Pons (tissue), 1 donor: ENCODE measurements around the gene LOXHD1.

Experiments used
- DNase-seq: peaks from one replicate; pipeline ENCODE4 v3.0.0-alpha.2; 2016; ENCODE audit warnings: low spot score

Gene LOXHD1

DNA sequence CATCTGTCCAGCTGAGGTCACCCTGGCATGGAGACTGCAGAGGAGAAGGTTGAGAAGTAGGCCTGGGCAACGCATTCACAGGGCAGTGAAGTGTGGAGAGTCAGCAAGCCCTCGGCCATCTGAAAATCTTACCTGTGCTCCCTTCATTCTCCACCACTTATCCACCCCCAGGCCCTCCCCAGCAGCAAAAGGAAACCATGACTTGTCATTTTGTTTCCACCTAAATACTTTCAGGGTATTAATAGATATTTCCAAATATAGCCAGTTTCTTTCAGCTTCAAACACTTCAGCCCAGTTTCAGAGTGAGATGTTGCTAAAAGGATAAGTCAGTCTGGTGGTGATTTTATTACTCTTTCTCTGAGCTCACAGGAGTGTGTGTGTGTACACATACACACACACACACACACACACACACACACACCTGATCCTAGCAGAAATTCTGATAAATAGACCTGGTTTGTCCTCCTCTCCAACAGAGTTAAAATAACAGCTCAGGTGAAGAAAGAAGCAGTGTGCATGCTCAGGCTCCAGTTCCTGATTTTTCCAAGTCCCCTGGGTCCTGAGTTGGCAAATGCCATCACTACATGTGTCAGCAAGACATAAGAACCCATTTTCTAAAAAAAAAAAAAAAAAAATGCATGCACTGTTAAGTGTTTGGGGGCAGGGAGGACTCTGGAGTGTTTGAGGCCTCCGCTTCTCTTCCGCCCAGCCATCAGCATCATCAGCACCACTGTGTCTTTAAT, 82.8 kb downstream of the LOXHD1 start:
- DNase-seq = no peak

DNA sequence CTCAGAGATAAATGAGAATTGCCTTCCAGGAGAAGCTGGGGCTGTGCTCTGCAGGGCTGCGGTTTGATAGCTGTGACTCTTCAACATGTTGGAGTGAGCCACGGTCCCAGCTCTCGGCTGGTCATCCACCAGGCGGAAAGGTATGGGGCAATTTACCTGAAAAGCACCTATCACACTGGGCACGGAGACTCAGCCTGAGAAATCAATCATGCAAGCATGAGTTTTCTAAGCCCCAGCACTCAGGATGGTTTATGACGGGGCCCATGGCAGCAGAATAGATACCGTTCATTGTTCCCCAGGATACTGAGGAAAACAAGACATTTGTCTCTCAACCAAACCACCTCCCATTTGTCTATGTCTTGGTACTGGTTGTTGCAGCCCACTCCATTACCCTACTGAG, 83.9 kb downstream of the LOXHD1 start:
- no peak for DNase-seq

DNA sequence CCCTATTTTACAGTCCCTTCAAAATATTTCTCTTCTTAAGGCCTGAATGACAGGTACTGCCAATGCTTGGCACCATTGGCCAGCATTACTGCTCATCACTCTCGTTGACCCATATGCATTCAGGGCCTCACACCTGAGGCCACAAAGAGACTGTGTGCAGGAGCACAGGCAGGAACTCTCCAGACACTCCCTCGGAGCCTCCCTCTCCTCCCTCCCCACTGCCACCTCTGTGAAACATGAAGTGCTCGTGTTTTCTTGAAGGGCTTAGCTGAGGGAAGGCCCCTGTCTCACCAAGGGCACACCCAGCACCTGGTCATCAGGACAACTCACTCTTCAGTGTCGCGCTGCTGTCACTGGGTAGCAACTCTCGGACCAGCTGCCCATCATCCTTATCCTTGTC, 85.3 kb downstream of the LOXHD1 start:
- DNase-seq = no peak

DNA sequence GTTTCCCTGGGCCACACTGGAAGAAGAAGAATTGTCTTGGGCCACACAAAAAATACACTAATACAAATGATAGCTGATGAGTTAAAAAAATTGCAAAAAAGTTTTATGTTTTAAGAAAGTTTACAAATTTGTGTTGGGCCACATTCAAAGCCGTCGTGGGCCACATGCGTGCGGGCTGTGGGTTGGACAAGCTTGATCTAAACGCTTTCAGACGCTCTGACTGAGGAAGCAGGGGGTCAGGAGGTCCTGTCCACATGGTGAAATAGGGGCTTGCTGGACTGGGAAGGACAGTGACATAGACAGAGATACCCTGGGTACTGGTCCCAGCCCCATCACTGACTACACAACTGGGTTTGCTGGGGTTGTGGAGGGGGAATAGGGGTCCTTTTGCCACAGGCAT, 86.4 kb downstream of the LOXHD1 start:
- DNase-seq = no peak

DNA sequence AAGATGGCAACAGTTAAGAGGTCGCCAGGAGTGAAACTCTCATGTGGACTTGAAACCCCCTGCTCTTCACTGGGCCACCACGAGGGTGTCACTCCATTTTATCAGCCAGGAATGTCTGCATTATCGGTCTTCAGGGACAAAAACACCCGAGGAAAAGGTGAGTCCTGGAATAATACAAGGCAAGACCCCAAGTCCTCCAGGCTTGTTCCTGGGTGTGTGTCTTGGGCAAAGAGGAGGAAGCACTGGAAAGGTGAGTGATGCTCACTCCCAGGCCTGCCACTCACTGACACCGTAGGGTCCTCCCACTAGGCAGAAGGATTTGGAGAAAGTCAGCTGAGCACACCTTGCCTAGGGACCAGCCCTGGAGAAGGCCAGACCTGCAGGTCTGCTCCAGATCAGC, 86.9 kb downstream of the LOXHD1 start:
- no peak for DNase-seq

DNA sequence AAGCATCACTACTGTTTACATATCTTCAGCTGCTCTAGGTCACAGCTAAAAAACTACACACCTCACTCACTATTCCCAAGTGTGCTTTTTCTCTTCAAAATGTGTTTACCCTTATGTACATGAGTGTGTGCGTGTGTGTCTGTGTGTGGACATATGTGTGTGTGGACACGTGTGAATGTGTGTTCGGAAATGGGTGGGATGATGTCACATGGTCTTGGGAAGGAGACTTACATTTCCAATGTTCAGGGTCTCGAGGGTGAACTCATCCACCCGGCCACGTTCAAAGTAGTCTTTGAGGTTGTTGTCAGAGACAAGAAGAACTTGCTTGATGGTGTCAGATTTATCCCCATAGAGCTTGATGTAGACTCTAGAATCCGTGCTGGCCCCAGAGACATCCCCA, 87.8 kb downstream of the LOXHD1 start:
- DNase-seq = no peak

DNA sequence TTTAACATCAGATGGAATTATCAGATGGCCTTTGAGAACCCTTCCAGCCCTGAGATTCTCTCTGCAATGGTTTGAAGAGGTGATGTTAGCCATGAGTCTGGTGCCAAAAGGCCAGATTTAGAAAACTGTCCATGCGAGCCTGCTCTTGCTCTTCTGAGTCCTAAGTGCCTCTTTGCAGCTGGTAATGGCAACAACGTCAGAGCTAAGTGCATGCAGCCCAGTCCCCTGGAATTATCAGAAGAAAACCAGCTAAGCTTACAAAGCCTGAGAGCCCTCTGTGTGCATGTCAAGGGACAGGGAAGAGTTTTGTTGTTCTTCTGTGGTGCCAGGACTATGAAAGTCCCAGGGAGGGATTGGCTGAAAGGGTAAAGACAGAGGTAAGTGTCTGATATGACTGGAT, 89.8 kb downstream of the LOXHD1 start:
- DNase-seq = no peak

DNA sequence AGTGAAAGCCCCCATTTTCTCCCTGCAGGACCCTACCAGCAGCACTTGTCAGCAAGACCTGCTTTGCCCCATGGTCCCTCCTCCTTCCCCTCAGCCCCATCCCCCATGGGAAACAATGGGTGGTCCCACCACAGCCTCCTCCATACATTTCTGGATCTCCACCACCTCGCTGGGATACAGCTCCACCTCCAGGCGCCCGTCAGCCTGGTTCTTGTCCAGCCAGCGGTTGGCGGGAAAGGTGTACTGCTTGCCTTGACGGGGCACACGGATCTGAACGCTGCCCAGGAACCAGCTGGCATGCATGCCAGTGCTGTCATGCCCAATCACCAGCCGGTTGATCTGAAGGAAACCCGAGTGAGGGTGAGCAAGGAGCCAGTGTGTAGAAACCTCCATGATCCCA, 90.9 kb downstream of the LOXHD1 start:
- DNase-seq = no peak

DNA sequence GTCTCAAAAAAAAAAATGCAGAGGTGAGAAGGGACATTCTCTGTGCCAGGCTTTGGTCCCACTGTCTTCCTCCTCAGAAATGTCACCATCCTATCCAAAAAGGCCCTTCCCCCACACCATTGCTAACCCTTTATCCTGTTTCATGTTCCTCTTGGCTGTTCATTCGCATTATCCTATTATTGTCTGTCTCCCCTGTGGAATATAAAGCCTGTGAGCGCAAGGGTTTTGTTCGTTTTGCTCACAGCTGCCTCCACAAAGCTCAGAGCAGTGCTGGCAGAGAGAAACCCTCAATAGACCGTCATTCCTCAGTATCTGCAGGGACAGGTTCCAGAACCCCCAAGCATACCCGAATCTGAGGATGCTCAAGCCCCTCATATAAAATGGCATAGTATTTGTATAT, 91.8 kb downstream of the LOXHD1 start:
- no peak for DNase-seq

DNA sequence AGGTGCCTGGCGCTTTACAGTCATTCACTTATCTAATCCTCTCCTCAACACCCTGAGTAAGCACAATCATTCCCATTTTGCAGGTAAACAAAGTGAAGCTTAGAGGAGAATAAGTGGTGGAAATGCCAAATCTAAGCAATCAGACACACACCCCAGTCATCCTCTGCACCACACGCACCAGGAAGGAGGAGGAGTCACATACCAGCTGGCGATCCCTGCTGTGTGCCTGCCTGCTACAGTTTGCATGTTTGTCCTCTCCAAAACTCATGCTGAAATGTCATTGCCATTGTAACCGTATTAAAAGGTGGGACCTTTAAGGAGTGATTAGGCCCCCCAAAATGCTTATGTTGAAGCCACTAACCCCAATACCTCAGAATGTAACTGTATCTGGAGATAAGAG, 93.7 kb downstream of the LOXHD1 start:
- no peak for DNase-seq

DNA sequence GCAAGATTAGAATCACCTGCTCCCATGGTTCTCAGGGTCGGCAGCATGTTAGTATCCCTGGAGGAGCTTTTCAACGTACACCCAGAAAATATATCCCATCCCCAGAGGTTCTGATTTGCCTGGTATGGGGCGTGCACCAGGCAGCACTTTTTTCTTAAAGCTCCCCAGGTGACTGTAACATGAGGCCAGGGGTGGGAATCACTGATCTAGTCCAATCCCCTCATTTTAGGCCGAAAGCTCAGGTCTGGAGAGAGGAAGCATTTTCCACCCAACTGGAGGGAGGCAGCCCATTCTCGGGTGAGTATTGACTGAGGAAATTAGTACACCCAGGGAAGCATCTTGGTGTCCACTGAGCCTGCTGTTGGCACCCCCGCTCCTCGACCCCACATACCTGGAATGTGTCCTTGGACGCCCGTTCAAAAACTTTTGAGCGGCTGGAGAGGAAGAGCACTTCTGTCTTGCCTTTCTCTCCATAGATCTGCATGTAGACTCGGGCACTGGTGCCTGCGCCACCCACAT, 94.3 kb downstream of the LOXHD1 start:
- no peak for DNase-seq

DNA sequence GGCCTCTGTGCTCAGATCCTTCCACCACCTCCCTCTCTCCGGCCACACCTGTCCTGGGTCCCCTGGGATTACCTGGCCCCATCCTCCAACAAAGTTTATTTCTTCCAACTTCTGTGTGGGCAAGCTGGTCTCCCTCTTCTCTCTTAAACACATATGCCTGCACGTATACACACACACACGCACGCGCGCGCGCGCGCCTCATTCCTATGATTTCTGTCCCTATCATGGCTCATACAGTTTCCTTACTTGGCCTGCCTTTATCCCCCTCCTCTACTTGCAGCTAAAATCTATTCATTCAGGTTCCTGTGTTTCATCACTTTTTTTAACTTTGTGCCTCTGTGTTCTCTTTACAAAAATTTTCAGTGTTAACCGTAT, 96.4 kb downstream of the LOXHD1 start:
- DNase-seq = no peak

DNA sequence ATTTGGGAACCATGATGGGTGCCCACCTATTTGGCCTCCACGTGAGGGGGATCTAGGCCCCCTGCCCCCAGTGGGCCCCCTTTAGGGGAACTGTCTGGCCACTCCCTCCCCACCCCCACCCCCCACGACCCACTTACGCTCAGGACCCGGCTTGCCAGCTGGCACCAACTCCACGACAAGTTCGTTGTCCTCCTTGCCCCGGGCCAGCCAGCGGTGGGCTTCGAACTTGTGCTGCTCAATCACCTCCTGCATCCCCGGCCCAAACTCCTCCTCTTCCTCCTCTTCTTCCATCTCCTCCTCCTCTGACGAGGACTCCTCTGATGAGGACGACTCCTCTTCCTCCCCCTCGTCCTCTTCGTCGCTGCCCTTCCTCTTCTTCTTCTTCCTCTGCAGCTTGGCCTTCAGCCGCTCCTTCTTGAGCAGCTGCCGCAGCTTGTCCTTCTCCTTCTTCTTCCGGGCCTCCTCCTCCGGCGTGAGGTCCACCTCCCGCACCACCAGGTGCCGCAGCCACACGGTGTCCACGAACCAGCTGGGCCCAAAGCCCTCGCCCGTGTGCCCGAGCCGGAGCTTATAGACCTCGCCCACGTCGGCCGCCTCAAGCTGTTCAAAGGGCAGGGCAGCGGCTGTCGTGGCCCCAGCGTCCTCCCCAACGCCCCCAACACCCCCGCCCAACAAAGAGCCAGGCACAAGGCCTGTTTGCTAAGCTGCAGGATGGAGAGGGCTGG, 96.9 kb downstream of the LOXHD1 start:
- no peak for DNase-seq

DNA sequence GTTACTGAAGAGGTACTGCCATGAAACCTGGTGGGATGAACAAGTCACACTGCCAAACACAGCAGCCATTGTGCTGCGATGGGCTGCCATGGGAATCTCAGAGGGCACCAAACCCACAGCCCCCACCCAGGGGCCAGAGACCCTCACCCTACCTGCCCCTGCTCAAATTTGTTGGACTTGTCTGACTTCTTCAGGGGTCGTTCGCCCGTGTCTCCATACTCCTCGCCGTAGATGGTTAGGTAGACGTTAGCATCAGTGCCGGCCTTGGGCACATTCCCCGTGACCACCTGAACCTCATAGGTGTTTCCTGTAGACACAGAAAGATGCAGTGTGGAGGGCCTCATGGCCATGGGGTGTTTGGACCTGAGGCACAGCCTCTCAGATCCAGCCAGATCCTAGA, 97.7 kb downstream of the LOXHD1 start:
- DNase-seq = no peak

DNA sequence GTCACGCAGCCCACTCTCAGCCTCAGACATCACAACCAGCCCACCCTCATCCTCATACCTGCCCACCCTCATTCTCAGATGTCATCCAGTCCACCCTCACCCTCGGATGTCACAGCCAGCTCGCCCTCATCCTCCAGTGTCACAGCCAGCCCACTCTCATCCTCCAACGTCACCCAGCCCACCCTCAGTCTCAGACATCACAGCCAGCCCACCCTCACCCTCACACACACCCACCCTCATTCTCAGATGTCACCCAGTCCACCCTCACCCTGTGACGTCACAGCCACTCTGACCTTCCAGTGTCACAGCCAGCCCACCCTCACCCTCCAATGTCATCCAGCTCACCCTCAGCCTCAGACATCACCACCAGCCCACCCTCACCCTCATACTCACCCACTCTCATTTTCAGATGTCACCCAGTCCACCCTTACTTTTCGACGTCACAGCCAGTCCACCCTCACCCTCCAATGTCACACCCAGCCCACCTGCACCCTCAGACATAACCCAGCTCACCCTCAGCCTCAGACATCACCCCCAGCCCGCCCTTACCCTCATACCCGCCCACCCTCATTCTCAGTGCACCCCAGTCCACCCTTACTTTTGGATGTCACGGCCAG, 100.3 kb downstream of the LOXHD1 start:
- DNase-seq = no peak

DNA sequence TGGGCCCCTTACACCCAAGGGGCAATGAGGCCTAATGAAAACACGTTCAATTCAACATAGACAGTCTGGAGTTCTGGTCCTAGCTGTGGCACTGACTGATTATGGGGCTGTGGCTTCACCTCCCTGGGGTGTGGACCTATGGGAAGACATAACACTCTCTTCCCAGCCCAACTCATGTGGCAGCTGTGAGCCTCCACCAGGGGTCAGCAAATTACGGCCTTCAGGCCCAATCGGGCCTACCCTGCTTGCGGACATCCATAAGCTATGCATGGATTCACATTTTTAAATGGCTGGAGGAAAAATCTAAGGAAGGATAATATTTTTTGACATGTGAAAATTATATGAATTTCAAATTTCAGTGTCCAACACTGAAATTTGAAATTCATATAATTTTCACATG, 101.3 kb downstream of the LOXHD1 start:
- DNase-seq = peak; percentile 84

DNA sequence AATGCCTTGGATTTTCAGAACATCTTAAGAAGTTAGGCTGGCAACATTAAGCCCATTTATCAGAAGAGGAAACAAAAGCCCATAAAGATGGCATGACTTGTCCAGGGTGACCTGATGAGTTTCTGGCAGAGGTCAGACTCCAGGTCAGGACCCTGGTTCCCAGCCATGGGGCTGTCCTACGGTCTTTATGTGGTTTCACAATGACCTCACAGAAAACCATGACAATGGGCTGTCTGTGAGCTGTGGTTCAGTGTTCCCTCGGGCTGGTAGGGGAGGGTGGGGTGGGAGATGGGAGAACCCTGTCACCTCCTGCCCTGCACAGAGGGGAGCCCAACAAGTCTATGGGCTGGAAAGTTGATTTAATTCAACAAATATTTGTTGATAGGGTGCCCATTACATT, 101.8 kb downstream of the LOXHD1 start:
- DNase-seq = peak; percentile 97

DNA sequence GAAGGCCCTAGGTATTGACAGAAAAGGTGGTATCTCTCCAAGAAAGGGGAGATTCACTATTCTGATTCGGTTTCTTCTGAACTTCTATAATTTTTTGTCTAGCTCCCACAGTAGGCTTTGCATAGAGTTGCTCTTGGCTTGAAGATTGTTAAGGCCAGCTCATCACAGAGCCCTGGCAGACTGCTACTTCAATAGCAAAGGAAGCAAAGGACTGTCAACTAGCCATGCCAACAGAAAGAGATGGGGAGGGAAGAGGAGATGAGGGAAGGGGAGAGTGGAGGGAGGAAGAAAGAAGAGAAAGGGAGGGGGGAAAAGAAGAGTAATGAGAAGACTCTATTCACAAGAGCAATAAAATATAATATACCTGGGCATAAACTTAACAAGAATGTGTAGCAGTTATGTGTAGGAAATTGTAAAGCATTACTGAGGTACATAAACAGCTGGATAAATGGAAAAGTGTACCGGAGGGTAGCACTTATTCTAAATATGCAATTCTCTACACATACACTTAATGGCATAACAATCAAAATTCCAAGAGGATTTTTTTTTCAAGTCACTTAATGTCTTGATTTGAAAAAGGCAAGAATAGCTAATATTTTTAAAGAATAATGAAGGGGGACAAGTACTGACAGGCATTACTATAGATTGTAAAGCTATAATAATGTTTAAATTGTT, 102.5 kb downstream of the LOXHD1 start:
- peak; percentile 49 for DNase-seq

DNA sequence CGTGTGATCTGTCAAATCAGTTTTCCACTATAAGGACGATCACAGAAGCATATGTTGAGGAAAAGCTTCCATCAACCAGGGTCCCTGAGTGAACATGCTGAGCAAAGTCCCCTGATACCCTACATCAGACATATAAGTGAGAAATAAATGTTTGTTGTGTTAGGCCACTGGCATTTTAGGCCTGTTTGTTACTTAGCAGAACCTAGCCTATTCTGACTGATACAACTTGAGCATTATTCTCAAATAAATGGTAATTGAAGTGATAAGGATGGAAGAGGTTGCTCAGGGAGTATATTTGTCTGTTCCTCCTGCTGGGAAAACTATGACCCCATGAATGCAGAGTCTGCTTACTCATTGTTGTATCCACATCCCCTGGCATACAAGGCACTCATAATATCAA, 106.4 kb downstream of the LOXHD1 start:
- no peak for DNase-seq

DNA sequence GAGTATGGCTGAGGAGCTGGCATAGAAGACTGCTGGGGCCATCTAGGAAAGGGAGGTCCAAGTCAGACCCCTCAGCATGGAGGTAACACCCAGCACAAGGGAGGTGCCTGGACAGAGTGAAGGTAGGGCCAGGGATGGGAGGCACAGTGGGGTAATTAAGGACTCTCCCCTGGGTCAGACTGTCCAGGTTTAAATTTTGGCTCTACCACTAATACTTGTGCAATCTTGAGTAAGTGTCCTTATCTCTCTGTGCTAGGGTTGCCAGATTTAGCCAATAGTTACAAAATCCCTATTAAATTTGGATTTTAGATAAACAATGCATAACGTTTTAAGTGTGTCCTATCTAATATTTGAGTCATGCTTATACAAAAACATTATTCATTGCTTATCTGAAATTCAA, 109.5 kb downstream of the LOXHD1 start:
- no peak for DNase-seq

DNA sequence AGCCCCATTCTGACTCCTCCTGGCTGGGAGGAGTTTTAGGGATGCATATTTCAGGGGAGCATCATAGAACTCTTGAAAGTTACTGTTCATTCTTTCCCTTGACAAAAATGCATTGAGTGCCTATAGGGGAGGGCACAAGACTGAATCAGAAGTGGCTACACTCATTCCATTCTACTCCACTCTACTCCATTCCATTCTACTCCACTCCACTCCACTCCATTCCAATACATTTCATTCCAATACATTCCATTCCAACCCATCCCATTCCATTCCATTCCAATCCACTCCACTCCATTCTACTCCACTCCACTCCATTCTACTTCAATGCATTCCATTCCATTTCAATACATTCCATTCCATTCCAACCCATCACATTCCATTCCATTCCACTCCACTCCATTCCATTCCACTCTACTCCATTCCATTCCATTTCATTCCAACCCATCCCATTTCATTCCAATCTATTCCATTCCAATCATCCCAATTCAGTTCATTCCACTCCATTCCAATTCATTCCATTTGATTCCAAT, 110.8 kb downstream of the LOXHD1 start:
- no peak for DNase-seq

DNA sequence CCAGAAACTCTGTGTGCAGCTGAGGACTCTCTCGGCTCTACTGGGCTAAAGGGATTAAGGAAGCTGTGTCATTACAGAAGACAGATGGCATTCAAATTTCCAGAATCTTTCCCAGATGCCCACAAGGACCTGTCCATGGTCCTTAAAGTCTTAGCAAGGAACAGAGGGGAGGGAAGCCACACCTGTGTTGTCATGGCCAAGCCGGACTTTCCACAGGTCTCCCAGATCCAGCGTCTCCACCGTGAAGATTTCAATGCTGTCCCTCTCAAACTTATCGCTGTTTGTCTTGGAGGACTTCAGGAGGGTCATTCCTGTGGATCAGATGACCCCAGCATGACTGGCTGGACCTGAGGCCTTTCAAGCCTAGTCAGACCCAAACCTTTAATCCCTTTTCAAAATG, 114.5 kb downstream of the LOXHD1 start:
- no peak for DNase-seq
